GM18511 (cell line): ENCODE data around the gene RGS12.

Source experiments
- ATAC-seq: cut with Tn5 transposase; IDR thresholded peaks from one replicate; pipeline ENCODE4 v1.9.1; 2021; ENCODE audit warnings: mild to moderate bottlenecking, moderate library complexity; ENCODE audit not compliant: unreplicated experiment

RGS12 gene

GRCh38 chr4:3254302-3255131 is 38.3 kb upstream of the RGS12 start:
- ATAC-seq: no peak

GRCh38 chr4:3255611-3256186 is 37.1 kb upstream of the RGS12 start:
- ATAC-seq: no peak

- no peak for ATAC-seq
Measured at GRCh38 chr4:3256230-3257102, 36.4 kb upstream of the RGS12 start.

DNA sequence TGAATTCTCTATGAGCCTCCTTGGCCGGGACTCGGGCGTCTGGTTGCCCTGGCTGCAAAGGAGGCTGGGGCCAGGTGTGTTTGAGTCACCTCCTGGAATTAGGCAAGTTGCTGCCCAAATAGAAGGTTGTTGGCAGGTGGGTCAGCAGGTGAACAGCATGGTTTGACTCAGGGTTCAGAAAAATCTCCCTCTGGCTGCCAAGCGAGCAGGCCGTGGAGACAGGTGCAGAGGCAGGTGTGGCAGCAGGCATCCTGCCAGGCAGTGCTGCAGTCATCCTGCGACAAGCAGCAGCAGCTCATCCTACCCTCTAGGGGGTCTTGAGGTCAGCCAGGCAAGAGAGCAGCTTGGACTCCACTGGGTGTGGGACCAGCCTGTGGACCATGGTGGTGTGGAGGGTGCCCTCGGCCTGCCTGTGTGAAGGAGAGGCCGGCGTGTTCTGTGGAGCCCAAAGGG is 35.7 kb upstream of the RGS12 start:
- ATAC-seq: no peak

GRCh38 chr4:3257556-3258482 is 35.0 kb upstream of the RGS12 start:
- no peak for ATAC-seq

DNA sequence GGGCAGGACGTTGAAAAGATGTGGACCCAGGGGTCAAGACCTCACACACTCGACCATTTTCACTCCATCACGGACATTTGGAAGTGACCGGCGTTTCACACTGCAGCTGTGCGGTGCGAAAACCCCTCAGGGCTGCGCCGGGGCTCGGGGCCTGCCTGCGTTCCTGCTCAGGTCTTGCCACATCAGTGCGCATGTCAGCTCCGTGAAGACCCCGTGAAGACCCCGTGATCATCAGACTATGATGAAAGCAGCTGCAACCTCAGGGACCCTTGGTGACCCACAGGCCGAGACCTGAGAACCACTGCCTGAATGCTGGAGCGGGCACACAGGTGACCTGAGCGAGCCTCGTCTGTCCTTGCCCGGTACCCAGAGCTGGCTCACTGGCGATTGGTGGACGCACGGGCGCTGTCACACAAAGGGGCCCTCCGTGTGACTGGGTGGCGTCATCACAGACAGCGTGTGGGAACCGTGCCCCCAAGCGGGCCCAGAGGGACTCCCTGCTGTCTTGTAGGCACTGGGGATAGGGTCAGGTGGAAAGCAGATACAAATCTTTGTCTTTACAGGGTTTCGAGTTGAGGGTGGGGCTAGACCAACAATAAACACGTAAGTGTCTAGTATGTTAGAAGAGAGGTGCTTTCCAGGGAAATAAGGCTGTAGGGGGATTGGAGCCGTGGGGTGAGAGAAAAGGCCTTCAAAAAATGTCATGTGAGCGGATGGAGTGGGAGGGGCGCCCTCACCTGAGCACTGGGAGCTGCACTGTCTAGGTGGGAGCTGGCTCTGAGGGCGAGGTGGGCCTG is 31.2 kb upstream of the RGS12 start:
- no peak for ATAC-seq

DNA sequence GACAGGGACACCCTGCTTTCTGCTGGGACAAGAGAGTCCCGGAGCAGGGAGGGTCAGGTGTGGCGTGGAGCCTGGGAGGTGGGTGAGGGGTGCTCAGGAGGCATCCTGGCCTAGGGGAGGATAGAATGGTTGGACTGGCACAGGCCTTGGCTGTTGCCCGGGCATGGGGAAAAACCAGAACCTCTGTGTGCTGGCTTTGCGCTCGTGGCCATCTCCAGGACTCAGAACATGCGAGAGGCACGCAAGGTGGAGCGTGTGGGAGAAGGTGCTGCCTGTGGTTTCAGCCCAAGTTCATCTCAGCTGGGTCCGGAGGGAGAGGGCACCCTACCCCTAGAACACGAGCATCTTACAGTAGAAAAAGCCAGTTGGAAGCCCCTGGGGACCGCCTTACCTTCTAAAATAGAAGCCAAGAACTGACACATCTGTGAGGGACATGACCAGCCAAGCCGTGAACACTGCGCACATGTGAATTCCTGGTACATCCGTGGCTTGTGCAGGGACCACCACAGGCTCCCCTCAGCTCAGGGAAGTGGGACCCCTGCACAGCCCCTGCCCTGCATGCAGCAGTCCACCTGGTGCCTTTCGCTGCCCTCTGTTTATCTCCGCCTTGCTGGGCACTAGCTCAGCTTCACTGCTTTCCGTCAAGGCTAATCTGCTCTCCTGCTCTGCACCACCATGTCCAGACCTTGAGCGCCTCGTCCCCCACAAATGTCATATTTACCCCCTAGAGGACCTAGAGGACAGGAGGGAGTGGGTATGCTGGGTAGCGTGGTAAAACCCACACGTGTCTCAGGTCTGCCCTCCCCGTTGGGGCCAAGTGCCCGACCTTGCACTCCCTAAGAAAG is 30.4 kb upstream of the RGS12 start:
- no peak for ATAC-seq

GRCh38 chr4:3263053-3263875 is 29.6 kb upstream of the RGS12 start:
- ATAC-seq: no peak

DNA sequence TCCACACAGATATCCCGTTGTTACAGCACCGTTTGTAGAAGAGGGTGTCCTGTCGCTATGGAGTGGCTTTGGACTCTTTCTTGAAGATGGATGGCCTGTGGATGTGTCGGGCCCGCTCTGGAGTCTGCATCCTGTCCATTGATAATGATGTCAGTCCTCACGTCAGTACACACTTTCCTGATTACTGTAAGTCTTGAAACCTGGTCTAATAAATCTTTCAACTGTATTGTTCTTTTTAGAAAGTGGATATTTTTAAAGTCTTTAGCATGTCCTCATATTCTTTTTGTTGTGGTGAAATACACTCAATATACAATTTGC is 29.0 kb upstream of the RGS12 start:
- ATAC-seq: no peak

GRCh38 chr4:3266076-3266475 is 26.7 kb upstream of the RGS12 start:
- no peak for ATAC-seq

DNA sequence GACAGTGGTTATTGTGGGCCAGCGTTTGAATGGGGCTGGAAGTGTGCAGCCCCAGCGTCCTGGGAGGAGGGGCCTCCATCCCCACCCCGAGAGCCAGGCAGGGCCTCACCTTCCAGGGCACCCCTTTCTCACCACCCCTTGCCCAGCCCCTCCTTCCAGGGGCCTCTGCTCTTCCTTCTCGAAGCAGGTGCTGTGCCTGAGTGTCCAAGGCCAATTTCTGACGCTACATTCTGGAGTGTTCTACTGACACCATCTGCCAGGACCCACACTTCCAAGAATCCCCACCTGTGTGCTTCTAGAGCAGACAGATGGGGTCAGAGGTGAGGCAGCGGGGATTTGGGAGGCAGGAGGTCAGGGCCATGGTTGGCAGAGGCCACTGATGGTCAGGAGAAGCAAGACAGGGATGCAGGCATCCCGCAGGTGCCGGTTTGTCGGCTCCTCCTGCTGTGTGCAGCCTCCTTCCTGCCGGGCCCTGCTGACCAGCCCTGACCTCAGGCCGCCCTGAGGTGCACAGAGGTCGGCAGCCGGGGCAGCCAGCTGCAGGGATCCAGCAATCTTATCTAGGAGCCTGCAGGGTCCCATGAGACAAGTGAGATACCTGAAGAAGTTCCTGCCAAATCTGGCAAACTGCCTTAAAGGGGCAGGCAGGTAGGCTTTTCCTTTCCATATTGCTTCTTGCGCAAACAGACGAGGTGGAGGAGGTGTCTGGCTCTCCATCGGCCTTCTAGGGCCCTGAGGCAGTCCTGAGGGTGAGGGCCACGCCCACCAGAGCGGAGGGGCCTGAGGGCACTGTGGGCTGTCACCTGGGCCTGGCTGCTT is 25.0 kb upstream of the RGS12 start:
- no peak for ATAC-seq

- no peak for ATAC-seq
Measured at GRCh38 chr4:3268395-3269104, 24.3 kb upstream of the RGS12 start.

DNA sequence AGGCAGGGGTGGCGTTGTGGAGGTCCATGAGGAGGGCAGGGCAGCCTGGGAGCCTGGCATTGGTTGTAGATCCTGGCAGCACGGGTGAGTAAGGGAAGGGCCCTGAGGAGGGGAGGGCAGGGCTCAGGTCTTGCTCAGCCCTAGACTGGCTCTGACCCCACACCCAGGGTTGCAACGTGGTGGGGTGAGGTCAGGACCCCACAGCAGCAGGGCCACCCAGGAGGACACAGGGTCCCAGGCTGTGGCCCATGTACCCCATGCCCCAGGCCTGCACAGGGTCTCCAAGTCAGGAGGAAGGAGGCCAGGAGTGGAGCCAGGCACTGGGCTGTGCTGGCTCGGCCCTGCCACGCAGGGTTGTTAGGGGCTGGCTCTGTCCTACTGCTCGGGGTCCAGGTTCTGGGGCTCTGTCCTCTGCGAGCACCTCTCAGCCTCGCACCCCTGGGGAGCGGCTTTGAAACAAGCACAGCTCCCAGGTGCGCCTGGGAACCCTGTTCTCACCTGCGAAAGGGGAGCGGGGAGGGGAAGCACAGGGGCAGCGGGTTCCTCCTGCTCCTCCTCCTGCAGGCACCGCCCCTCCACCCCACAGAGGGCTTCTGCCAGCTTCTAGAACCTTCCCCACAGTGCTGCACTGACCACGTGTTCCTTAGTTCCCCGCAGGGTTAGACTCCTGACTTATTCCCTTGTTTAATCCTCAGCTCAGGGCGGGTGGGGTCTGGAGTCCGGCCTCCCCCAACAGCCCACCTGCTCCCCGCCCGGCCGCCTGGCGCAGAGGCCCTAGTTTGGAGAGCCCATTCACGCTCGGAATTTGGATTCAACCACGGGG is 23.5 kb upstream of the RGS12 start:
- no peak for ATAC-seq

DNA sequence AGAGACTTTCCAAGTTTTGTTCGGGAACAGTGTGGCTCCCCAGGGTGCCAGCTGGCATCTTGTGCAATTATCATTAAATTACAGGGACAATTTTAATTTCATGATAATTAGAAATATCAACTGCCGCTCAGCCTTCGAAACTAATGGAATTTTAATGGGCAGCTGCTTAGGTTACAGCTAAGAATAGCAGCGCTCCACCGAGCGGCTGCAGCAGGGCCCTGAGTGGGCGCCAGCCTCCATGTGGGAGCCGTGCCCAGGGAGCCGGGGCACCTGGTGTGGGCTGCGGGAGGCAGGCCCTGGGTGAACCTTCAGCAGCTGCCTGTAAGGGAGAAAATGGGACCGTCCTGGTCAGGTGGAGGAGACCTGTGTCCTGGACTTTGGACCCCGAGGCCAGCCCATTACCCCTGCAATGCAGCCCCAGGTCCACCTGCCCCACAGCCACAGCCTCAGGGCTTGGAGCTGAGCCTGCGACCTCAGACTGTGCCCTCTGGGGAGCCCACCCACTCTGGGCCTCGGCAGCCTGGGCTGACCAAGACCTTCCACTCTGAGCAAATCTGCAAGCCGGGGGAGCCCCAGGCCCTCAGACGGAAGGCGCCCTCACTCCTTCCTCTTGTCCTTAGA is 22.7 kb upstream of the RGS12 start:
- no peak for ATAC-seq

GRCh38 chr4:3271131-3271530 is 21.7 kb upstream of the RGS12 start:
- ATAC-seq: no peak
